CD4-positive, alpha-beta T cell (primary cell): ENCODE measurements around the gene TRIP4. TPM values are rescaled to one million over a fixed set of nuclear protein-coding genes. Genes with fewer than 3 reads are reported as not detected.

ENCODE experiments used
- ATAC-seq: fragments of 200-7000 bp; cut with Tn5 transposase; one replicate; pipeline ENCODE4 v1.10.0; 2022; ENCODE audit warnings: mild to moderate bottlenecking; ENCODE audit not compliant: poor library complexity
- CTCF ChIA-PET: fragments of 350-600 bp; sonication (Branson Sonifier 250); formaldehyde crosslinking; loops from one replicate; lab custom pipeline; 2021; ENCODE audit warnings: antibody characterized with exemption, inconsistent platforms; lab: Charles Lee
- POLR2A ChIA-PET: fragments of 350-600 bp; sonication (Branson Sonifier 250); formaldehyde crosslinking; loops from one replicate; lab custom pipeline; 2021; ENCODE audit warnings: antibody characterized with exemption, inconsistent platforms; lab: Charles Lee
- DNase-seq, 14 experiments: peaks; one replicate each; pipeline ENCODE4 v3.0.0-alpha.2; 2013 to 2020; ENCODE audit warnings: mixed read lengths in 2 of 14
- H3K27ac ChIP-seq, 2 donors: one replicate each; pipeline versions ENCODE4 v1.5.1 to v1.7.0; 2013; ENCODE audit warnings: low read length in 2 of 2, low read depth in 1 of 2, mild to moderate bottlenecking in 1 of 2
- H3K27me3 ChIP-seq, 2 experiments: 1 replicate in 1 of 2; 2 replicates in 1 of 2; pipeline versions ENCODE4 v1.6.1 to v1.7.0; 2013; ENCODE audit warnings: low read length in 2 of 2, control low read depth in 1 of 2, mild to moderate bottlenecking in 1 of 2, moderate library complexity in 1 of 2; ENCODE audit not compliant: insufficient read depth in 2 of 2, control insufficient read depth in 1 of 2
- H3K36me3 ChIP-seq: one replicate; pipeline ENCODE4 v1.6.1; 2013; ENCODE audit warnings: low read length, control low read depth; ENCODE audit not compliant: insufficient read depth
- H3K4me1 ChIP-seq: one replicate; pipeline ENCODE4 v1.6.1; 2013; ENCODE audit warnings: low read length, control low read depth; ENCODE audit not compliant: insufficient read depth
- H3K4me3 ChIP-seq: one replicate; pipeline ENCODE4 v1.5.1; 2013; ENCODE audit warnings: mild to moderate bottlenecking, low read length, moderate library complexity
- H3K9me3 ChIP-seq, 2 experiments: 1 replicate in 1 of 2; 2 replicates in 1 of 2; pipeline versions ENCODE4 v1.6.1 to v1.7.0; 2013; ENCODE audit warnings: low read length in 2 of 2, mild to moderate bottlenecking in 2 of 2, control low read depth in 1 of 2, moderate library complexity in 1 of 2; ENCODE audit not compliant: control insufficient read depth in 1 of 2, insufficient read depth in 1 of 2
- H3K27ac Mint-ChIP-seq: one replicate; pipeline ENCODE4 v1.8.0; 2020; ENCODE audit warnings: mixed read lengths
- H3K27me3 Mint-ChIP-seq: one replicate; pipeline ENCODE4 v1.8.0; 2021; ENCODE audit warnings: mixed read lengths
- H3K36me3 Mint-ChIP-seq: one replicate; pipeline ENCODE4 v1.8.0; 2021; ENCODE audit warnings: low read depth, mixed read lengths
- H3K4me1 Mint-ChIP-seq: one replicate; pipeline ENCODE4 v1.8.0; 2021; ENCODE audit warnings: low read depth, mixed read lengths
- H3K4me3 Mint-ChIP-seq: one replicate; pipeline ENCODE4 v1.8.0; 2020; ENCODE audit warnings: mild to moderate bottlenecking, mixed read lengths
- H3K9me3 Mint-ChIP-seq: one replicate; pipeline ENCODE4 v1.8.0; 2020; ENCODE audit warnings: mixed read lengths
- CTCF ChIP-seq: fragments of 200-600 bp; IDR thresholded peaks from one replicate; pipeline ENCODE4 v1.8.0; 2022; ENCODE audit warnings: antibody characterized with exemption, mild to moderate bottlenecking
- intact Hi-C, 2 experiments: fragments of 100-400 bp; cut with DNase I in 1 of 2; cut with micrococcal nuclease in 1 of 2; formaldehyde crosslinking; loops; one replicate each; pipeline versions ENCODE4 v1.15.1 to v1.9.0; 2023 to 2025; cut with DNase I, micrococcal nuclease
- total RNA-seq, 174 experiments: library from RNA in 2 of 174; stranded (reverse) in 2 of 174; gene quantifications; one replicate each; pipeline ENCODE4 v1.2.3 and lab custom pipeline; 2021 to 2026

TRIP4 gene
- total RNA-seq, 2 experiments from 2014 or later = 9.6 to 10.7 TPM

GRCh38 chr15:64447536-64448315 lies 60.1 kb downstream of the TRIP4 start:
- TF ChIP-seq CTCF = no peak
- peaks cover 37% of the 10 kb centered on the region for H3K36me3 Mint-ChIP-seq
- CTCF ChIA-PET = no interaction called here
- H3K27me3 Mint-ChIP-seq = no peaks in the 10 kb centered on the region
- Histone ChIP-seq H3K4me3 (no peak overlapping the region), H3K9me3 (no peaks in the 10 kb centered on the region), H3K27me3 (no peaks in the 10 kb centered on the region), H3K27ac (no peak overlapping the region), H3K4me1 (peaks cover 21% of the 10 kb centered on the region), H3K36me3 (peaks cover 18% of the 10 kb centered on the region)
- DNase-seq (no peak), ATAC-seq (peak; percentile 46)
- peak overlapping the region; percentile 12 for H3K4me3 Mint-ChIP-seq
- peak overlapping the region; percentile 72 for H3K27ac Mint-ChIP-seq
- intact Hi-C loops = no loop called here
- POLR2A ChIA-PET = interaction anchor here (1.0 to 1.5 kb wide), 6 partner anchors 8 to 56 kb away, joined by 3 to 5 read pairs (median 4); partner anchors contain the start of gene ZNF609
- H3K4me1 Mint-ChIP-seq = peaks cover 57% of the 10 kb centered on the region
- no peaks in the 10 kb centered on the region for H3K9me3 Mint-ChIP-seq

- CTCF ChIA-PET = no interaction called here
- peaks cover 68% of the 10 kb centered on the region for H3K4me1 Mint-ChIP-seq
- intact Hi-C loops = no loop called here
Observed at GRCh38 chr15:64452988-64453688, 65.5 kb downstream of the TRIP4 start.

GRCh38 chr15:64453689-64454037 lies 66.0 kb downstream of the TRIP4 start:
- Histone ChIP-seq H3K36me3 (peaks cover 10% of the 10 kb centered on the region), H3K27me3 (no peaks in the 10 kb centered on the region), H3K9me3 (no peaks in the 10 kb centered on the region), H3K4me3 (no peak overlapping the region), H3K27ac (no peak overlapping the region), H3K4me1 (peaks cover 15% of the 10 kb centered on the region)
- ChIA-PET POLR2A (interaction anchor here (1.6 to 2.0 kb wide), 2 partner anchors 23 to 66 kb away, joined by 5 to 6 read pairs; partner anchors contain the start of gene TRIP4), CTCF (no interaction called here)
- H3K9me3 Mint-ChIP-seq = no peaks in the 10 kb centered on the region
- ATAC-seq = no peak
- H3K4me3 Mint-ChIP-seq = no peak overlapping the region
- intact Hi-C loops = no loop called here
- H3K27ac Mint-ChIP-seq = peak overlapping the region; percentile 3
- H3K36me3 Mint-ChIP-seq = peaks cover 5% of the 10 kb centered on the region
- no peaks in the 10 kb centered on the region for H3K27me3 Mint-ChIP-seq
- TF ChIP-seq CTCF = no peak
- peaks cover 66% of the 10 kb centered on the region for H3K4me1 Mint-ChIP-seq
- DNase-seq = no peak

More at GRCh38 chr15:64452988-64453688, 65.5 kb downstream of the TRIP4 start:
- H3K4me1 ChIP-seq = peaks cover 18% of the 10 kb centered on the region
- H3K27me3 ChIP-seq = no peaks in the 10 kb centered on the region
- ATAC-seq (no peak), DNase-seq (no peak)
- peaks cover 13% of the 10 kb centered on the region for H3K36me3 ChIP-seq
- no peak overlapping the region for H3K27ac ChIP-seq
- H3K27me3 Mint-ChIP-seq = no peaks in the 10 kb centered on the region
- no peak for TF ChIP-seq CTCF
- H3K9me3 Mint-ChIP-seq = no peaks in the 10 kb centered on the region
- POLR2A ChIA-PET = interaction anchor here (1.6 to 2.0 kb wide), 2 partner anchors 23 to 65 kb away, joined by 5 to 6 read pairs; partner anchors contain the start of gene TRIP4
- H3K36me3 Mint-ChIP-seq = peaks cover 6% of the 10 kb centered on the region
- no peak overlapping the region for H3K4me3 Mint-ChIP-seq
- H3K4me3 ChIP-seq = no peak overlapping the region
- H3K9me3 ChIP-seq = no peaks in the 10 kb centered on the region
- peak overlapping the region; percentile 3 for H3K27ac Mint-ChIP-seq
